K562 (cell line): Measurements from ENCODE around the gene SETD5. TPM values are rescaled to one million over a fixed set of nuclear protein-coding genes. Genes with fewer than 3 reads are reported as not detected.

Experiments used
- CC2D1A ChIP-seq: fragments of 450-650 bp; IDR thresholded peaks from 2 replicates; pipeline ENCODE4 v1.6.1; 2017; ENCODE audit warnings: mild to moderate bottlenecking
- ESRRB ChIP-seq: fragments of 250-450 bp; sonication (Bioruptor Pico); IDR thresholded peaks from 2 replicates; pipeline ENCODE4 v1.5.0; 2020; ENCODE audit warnings: mild to moderate bottlenecking, moderate library complexity, borderline replicate concordance
- PTTG1 ChIP-seq: fragments of 450-650 bp; IDR thresholded peaks from 2 replicates; pipeline ENCODE4 v1.6.1; 2016; ENCODE audit warnings: low read depth, mild to moderate bottlenecking, missing genetic modification characterization, missing compliant biosample characterization
- TCFL5 ChIP-seq: fragments of 250-450 bp; sonication (Bioruptor Pico); conservative IDR thresholded peaks from 2 replicates; pipeline ENCODE4 v1.6.1; 2021; ENCODE audit warnings: mild to moderate bottlenecking, moderate library complexity, matching md5 sums
- ZNF184 ChIP-seq: sonication (generic); formaldehyde crosslinking; IDR thresholded peaks from 2 replicates; pipeline ENCODE4 v1.5.0; 2020; ENCODE audit warnings: missing genetic modification reagents
- ZNF23 ChIP-seq: fragments of 250-450 bp; sonication (Bioruptor Pico); IDR thresholded peaks from 2 replicates; pipeline ENCODE4 v1.4.0; 2020; ENCODE audit warnings: mild to moderate bottlenecking
- polyA plus RNA-seq, 8 experiments: library from polyadenylated mRNA; depleted of rRNA in 4 of 8; stranded (reverse) in 5 of 8; unstranded in 3 of 8; fragments of >200 nt; fragmentation: Nextera tagmentation in 2 of 8; fragmentation: Illumina TruSeq in 1 of 8; extraction: Ambion mirVana in 2 of 8; extraction: Trizol in 1 of 8; gene quantifications; 2 replicates each; pipeline versions ENCODE4 v1.2.1 to v1.2.3, GENCODE V29; 2011 to 2014; ENCODE audit warnings: inconsistent platforms in 1 of 8, missing spikeins in 1 of 8
- total RNA-seq, 7 experiments: library from RNA; depleted of rRNA in 6 of 7; stranded (reverse); fragments of >200 nt in 6 of 7; fragmentation: Illumina TruSeq in 2 of 7; extraction: Trizol in 2 of 7; gene quantifications; 2 replicates each; pipeline versions ENCODE4 v1.2.1 to v1.2.3, GENCODE V29; 2011 to 2021; ENCODE audit warnings: low replicate concordance in 1 of 7
- TF ChIP-seq, protein P1 (sequence below): fragments of 450-650 bp; IDR thresholded peaks from 2 replicates; pipeline ENCODE4 v1.6.1; 2016; ENCODE audit warnings: low read depth
- TF ChIP-seq, protein P2 (sequence below): fragments of 450-650 bp; IDR thresholded peaks from 2 replicates; pipeline ENCODE4 v1.7.1; 2018; ENCODE audit warnings: mild to moderate bottlenecking, low read depth; ENCODE audit not compliant: partially characterized antibody

The SETD5 gene
- total and polyA plus RNA-seq, 9 of the 15 experiments (the other 6 are each of a cell fraction or from before 2014, with no cell fraction given): 20.8 to 135 (median 87.2) TPM

DNA sequence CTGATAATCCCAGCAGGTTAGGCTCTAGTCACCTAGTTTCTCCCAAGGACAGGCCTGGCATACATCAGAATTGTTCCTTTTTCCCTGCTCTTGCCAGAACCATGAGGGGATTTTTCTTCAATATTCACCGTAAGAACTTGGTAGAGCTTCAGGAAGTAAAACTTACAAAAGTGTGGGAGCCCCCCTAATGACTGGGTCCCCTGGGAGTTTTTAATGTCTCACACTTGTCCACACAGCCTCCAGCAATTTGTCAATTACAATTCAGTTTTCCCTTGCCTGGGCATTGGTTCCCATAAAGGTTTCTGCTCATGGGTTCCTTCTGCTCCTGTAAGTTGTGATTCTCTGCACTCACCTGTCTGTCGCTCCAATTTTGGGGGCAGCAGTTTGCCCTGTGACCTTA, 127.7 kb downstream of the SETD5 start (continued):
- TF ChIP-seq, protein P1, sequence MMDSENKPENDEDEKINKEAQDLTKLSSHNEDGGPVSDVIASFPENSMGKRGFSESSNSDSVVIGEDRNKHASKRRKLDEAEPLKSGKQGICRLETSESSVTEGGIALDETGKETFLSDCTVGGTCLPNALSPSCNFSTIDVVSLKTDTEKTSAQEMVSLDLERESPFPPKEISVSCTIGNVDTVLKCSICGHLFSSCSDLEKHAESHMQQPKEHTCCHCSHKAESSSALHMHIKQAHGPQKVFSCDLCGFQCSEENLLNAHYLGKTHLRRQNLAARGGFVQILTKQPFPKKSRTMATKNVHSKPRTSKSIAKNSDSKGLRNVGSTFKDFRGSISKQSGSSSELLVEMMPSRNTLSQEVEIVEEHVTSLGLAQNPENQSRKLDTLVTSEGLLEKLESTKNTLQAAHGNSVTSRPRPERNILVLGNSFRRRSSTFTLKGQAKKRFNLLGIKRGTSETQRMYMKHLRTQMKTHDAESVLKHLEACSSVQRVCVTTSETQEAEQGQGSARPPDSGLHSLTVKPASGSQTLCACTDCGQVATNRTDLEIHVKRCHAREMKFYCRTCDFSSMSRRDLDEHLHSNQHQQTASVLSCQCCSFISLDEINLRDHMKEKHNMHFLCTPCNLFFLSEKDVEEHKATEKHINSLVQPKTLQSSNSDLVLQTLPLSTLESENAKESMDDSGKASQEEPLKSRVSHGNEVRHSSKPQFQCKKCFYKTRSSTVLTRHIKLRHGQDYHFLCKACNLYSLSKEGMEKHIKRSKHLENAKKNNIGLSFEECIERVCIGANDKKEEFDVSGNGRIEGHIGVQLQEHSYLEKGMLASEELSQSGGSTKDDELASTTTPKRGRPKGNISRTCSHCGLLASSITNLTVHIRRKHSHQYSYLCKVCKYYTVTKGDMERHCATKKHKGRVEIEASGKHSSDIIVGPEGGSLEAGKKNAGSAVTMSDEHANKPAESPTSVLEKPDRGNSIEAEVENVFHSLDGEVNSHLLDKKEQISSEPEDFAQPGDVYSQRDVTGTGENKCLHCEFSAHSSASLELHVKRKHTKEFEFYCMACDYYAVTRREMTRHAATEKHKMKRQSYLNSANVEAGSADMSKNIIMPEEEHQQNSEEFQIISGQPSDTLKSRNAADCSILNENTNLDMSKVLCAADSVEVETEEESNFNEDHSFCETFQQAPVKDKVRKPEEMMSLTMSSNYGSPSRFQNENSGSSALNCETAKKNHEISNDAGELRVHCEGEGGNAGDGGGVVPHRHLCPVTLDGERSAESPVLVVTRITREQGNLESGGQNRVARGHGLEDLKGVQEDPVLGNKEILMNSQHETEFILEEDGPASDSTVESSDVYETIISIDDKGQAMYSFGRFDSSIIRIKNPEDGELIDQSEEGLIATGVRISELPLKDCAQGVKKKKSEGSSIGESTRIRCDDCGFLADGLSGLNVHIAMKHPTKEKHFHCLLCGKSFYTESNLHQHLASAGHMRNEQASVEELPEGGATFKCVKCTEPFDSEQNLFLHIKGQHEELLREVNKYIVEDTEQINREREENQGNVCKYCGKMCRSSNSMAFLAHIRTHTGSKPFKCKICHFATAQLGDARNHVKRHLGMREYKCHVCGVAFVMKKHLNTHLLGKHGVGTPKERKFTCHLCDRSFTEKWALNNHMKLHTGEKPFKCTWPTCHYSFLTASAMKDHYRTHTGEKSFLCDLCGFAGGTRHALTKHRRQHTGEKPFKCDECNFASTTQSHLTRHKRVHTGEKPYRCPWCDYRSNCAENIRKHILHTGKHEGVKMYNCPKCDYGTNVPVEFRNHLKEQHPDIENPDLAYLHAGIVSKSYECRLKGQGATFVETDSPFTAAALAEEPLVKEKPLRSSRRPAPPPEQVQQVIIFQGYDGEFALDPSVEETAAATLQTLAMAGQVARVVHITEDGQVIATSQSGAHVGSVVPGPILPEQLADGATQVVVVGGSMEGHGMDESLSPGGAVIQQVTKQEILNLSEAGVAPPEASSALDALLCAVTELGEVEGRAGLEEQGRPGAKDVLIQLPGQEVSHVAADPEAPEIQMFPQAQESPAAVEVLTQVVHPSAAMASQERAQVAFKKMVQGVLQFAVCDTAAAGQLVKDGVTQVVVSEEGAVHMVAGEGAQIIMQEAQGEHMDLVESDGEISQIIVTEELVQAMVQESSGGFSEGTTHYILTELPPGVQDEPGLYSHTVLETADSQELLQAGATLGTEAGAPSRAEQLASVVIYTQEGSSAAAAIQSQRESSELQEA: no peak
- TF ChIP-seq PTTG1 (tag) (no peak), ZNF184 (CRISPR knock-in tag) (no peak), ZNF23 (CRISPR knock-in tag) (no peak), TCFL5 (CRISPR knock-in tag) (no peak), CC2D1A (no peak), ESRRB (CRISPR knock-in tag) (no peak)
- TF ChIP-seq, protein P2, sequence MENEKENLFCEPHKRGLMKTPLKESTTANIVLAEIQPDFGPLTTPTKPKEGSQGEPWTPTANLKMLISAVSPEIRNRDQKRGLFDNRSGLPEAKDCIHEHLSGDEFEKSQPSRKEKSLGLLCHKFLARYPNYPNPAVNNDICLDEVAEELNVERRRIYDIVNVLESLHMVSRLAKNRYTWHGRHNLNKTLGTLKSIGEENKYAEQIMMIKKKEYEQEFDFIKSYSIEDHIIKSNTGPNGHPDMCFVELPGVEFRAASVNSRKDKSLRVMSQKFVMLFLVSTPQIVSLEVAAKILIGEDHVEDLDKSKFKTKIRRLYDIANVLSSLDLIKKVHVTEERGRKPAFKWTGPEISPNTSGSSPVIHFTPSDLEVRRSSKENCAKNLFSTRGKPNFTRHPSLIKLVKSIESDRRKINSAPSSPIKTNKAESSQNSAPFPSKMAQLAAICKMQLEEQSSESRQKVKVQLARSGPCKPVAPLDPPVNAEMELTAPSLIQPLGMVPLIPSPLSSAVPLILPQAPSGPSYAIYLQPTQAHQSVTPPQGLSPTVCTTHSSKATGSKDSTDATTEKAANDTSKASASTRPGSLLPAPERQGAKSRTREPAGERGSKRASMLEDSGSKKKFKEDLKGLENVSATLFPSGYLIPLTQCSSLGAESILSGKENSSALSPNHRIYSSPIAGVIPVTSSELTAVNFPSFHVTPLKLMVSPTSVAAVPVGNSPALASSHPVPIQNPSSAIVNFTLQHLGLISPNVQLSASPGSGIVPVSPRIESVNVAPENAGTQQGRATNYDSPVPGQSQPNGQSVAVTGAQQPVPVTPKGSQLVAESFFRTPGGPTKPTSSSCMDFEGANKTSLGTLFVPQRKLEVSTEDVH: no peak

Other genes with a start within 250 kb of the SETD5 start
- gene SRGAP3, start 148.0 kb upstream of the SETD5 start, total RNA-seq (2014; rRNA removed): 0.20 TPM in 1 of 2 replicates, not detected in the other
- gene SRGAP3, start 148.0 kb upstream of the SETD5 start, total RNA-seq (2014; rRNA removed; fragmentation: Illumina TruSeq; extraction: Trizol): 0.33 and 0.61 TPM in 2 replicates
- gene SRGAP3, start 148.0 kb upstream of the SETD5 start, total RNA-seq (2015; rRNA removed; fragmentation: Illumina TruSeq; extraction: Trizol): 0.11 and 0.38 TPM in 2 replicates
- gene SRGAP3, start 148.0 kb upstream of the SETD5 start, total RNA-seq (2021): 0.16 and 0.35 TPM in 2 replicates
- gene SRGAP3, start 148.0 kb upstream of the SETD5 start, polyA plus RNA-seq (2011; rRNA removed): 0.69 and 0.85 TPM in 2 replicates
- gene SRGAP3, start 148.0 kb upstream of the SETD5 start, polyA plus RNA-seq (2014; fragmentation: Illumina TruSeq; extraction: Trizol): 0.46 TPM in 1 of 2 replicates, not detected in the other
- gene SRGAP3, start 148.0 kb upstream of the SETD5 start, polyA plus RNA-seq (2014; fragmentation: Nextera tagmentation; extraction: Ambion mirVana): under 1 TPM; 0.29 to 0.35 TPM
- 1.0 TPM in 1 of 2 replicates, not detected in the other for gene SRGAP3, start 148.0 kb upstream of the SETD5 start, polyA plus RNA-seq (2014; rRNA removed)
- 74.6 and 75.5 TPM in 2 replicates for gene THUMPD3, start 34.6 kb upstream of the SETD5 start, total RNA-seq (2014; rRNA removed)
- gene THUMPD3, start 34.6 kb upstream of the SETD5 start, total RNA-seq (2014; rRNA removed; fragmentation: Illumina TruSeq; extraction: Trizol): 125 and 131 TPM in 2 replicates
- gene THUMPD3, start 34.6 kb upstream of the SETD5 start, total RNA-seq (2015; rRNA removed; fragmentation: Illumina TruSeq; extraction: Trizol): 111 and 113 TPM in 2 replicates
- gene THUMPD3, start 34.6 kb upstream of the SETD5 start, total RNA-seq (2021): 106 and 114 TPM in 2 replicates
- gene THUMPD3, start 34.6 kb upstream of the SETD5 start, polyA plus RNA-seq (2011; rRNA removed): 115 and 132 TPM in 2 replicates
- 102 and 118 TPM in 2 replicates for gene THUMPD3, start 34.6 kb upstream of the SETD5 start, polyA plus RNA-seq (2014; fragmentation: Illumina TruSeq; extraction: Trizol)
- 10 to 100 TPM; 58.3 to 78.1 TPM for gene THUMPD3, start 34.6 kb upstream of the SETD5 start, polyA plus RNA-seq (2014; fragmentation: Nextera tagmentation; extraction: Ambion mirVana)
- gene THUMPD3, start 34.6 kb upstream of the SETD5 start, polyA plus RNA-seq (2014; rRNA removed): 83.9 and 99.5 TPM in 2 replicates
- gene LHFPL4, start 156.2 kb downstream of the SETD5 start, total RNA-seq (2014; rRNA removed): not detected in 2 replicates
- not detected in 2 replicates for gene LHFPL4, start 156.2 kb downstream of the SETD5 start, total RNA-seq (2014; rRNA removed; fragmentation: Illumina TruSeq; extraction: Trizol)
- not detected in 2 replicates for gene LHFPL4, start 156.2 kb downstream of the SETD5 start, total RNA-seq (2015; rRNA removed; fragmentation: Illumina TruSeq; extraction: Trizol)
- gene LHFPL4, start 156.2 kb downstream of the SETD5 start, total RNA-seq (2021): not detected in 2 replicates
- gene LHFPL4, start 156.2 kb downstream of the SETD5 start, polyA plus RNA-seq (2011; rRNA removed): not detected in 2 replicates
- not detected in 2 replicates for gene LHFPL4, start 156.2 kb downstream of the SETD5 start, polyA plus RNA-seq (2014; fragmentation: Illumina TruSeq; extraction: Trizol)
- not detected for gene LHFPL4, start 156.2 kb downstream of the SETD5 start, polyA plus RNA-seq (2014; fragmentation: Nextera tagmentation; extraction: Ambion mirVana)
- gene LHFPL4, start 156.2 kb downstream of the SETD5 start, polyA plus RNA-seq (2014; rRNA removed): not detected in 2 replicates